Endothelial cell of umbilical vein (primary cell): Measurements from ENCODE around the gene MARF1. TPM values are rescaled to one million over a fixed set of nuclear protein-coding genes. Genes with fewer than 3 reads are reported as not detected.

Experiments
- BruUV-seq: library from RNA; stranded (reverse); fragments of 400-500 nt; replicated peaks from 2 replicates; lab custom pipeline; 2021; lab: Mats Ljungman, UMichigan
- CTCF ChIA-PET: fragments of 300-600, 350-600 bp; sonication (Branson Sonifier 250); formaldehyde crosslinking; loops from one replicate; lab custom pipeline; 2021; ENCODE audit warnings: antibody characterized with exemption, inconsistent platforms; lab: Charles Lee
- POLR2A ChIA-PET: fragments of 300-600, 350-600 bp; sonication (Branson Sonifier 250); formaldehyde crosslinking; loops from one replicate; lab custom pipeline; 2021; ENCODE audit warnings: antibody characterized with exemption, inconsistent platforms; lab: Charles Lee
- DNase-seq: peaks from one replicate; pipeline ENCODE4 v3.0.0-alpha.2; 2011; ENCODE audit warnings: low read depth, low spot score
- FAIRE-seq: peaks from 2 replicates; lab custom pipeline; 2011; peaks lifted over from hg19 to GRCh38; lab: Jason Lieb, UNC
- H2AFZ ChIP-seq: 2 replicates; pipeline ENCODE4 v1.6.0; 2012; ENCODE audit warnings: low read depth, low read length, control low read depth, inconsistent platforms
- H3K27ac ChIP-seq: 2 replicates; pipeline ENCODE4 v1.5.1; 2011; ENCODE audit warnings: low read depth, mild to moderate bottlenecking, control low read depth, low read length, moderate library complexity; ENCODE audit not compliant: insufficient read depth
- H3K27me3 ChIP-seq, 2 experiments: 2 replicates each; pipeline versions ENCODE4 v1.6.0 to v1.6.1; 2011; ENCODE audit warnings: low read length in 2 of 2, mixed read lengths in 1 of 2; ENCODE audit not compliant: control insufficient read depth in 2 of 2, insufficient read depth in 2 of 2
- H3K36me3 ChIP-seq, 2 experiments: 2 replicates in 1 of 2; 3 replicates in 1 of 2; pipeline ENCODE4 v1.5.1; 2011; ENCODE audit warnings: low read length in 2 of 2, mild to moderate bottlenecking in 1 of 2, moderate library complexity in 1 of 2; ENCODE audit not compliant: control insufficient read depth in 2 of 2, insufficient read depth in 2 of 2; ENCODE audit errors: extremely low read depth in 1 of 2
- H3K4me1 ChIP-seq: 3 replicates; pipeline ENCODE4 v1.5.1; 2011; ENCODE audit warnings: mild to moderate bottlenecking, low read length; ENCODE audit not compliant: control insufficient read depth, insufficient read depth; ENCODE audit errors: extremely low read depth
- H3K4me2 ChIP-seq: 2 replicates; pipeline ENCODE4 v1.6.1; 2011; ENCODE audit warnings: low read length, control low read depth, mixed read lengths; ENCODE audit not compliant: insufficient read depth
- H3K4me3 ChIP-seq, 3 experiments: fragments of 200-600 bp in 1 of 3; sonication (generic), shearing (Covaris generic) in 1 of 3; replicated peaks in 1 of 3; 2 replicates each; pipeline ENCODE4 v1.5.1; 2011 to 2016; ENCODE audit warnings: control low read depth in 3 of 3, low read length in 3 of 3, mild to moderate bottlenecking in 2 of 3, inconsistent platforms in 1 of 3, low read depth in 1 of 3, moderate library complexity in 1 of 3; ENCODE audit not compliant: insufficient read depth in 1 of 3
- H3K79me2 ChIP-seq: 2 replicates; pipeline ENCODE4 v1.6.0; 2012; ENCODE audit warnings: low read length, inconsistent platforms; ENCODE audit not compliant: control insufficient read depth, insufficient read depth
- H3K9ac ChIP-seq: replicated peaks from 2 replicates; pipeline ENCODE3; 2011; ENCODE audit warnings: low read length, control low read depth; ENCODE audit not compliant: insufficient read depth; ENCODE audit errors: extremely low read depth
- H3K9me1 ChIP-seq: replicated peaks from 3 replicates; pipeline ENCODE4 v1.6.0; 2011; ENCODE audit warnings: mild to moderate bottlenecking, low read length; ENCODE audit not compliant: control insufficient read depth, insufficient read depth; ENCODE audit errors: extremely low read depth
- H3K9me3 ChIP-seq: replicated peaks from 2 replicates; pipeline ENCODE4 v1.5.1; 2012; ENCODE audit warnings: low read length, inconsistent platforms; ENCODE audit not compliant: control insufficient read depth, insufficient read depth
- H4K20me1 ChIP-seq: replicated peaks from 2 replicates; pipeline ENCODE3; 2011; ENCODE audit warnings: mild to moderate bottlenecking, low read length; ENCODE audit not compliant: control insufficient read depth, insufficient read depth; ENCODE audit errors: extremely low read depth
- CTCF ChIP-seq, 2 donors: IDR thresholded peaks; 1 replicate in 1 of 2; 2 replicates in 1 of 2; pipeline ENCODE4 v1.5.1; 2011; ENCODE audit warnings: low read length in 2 of 2, mild to moderate bottlenecking in 2 of 2, moderate library complexity in 2 of 2, control low read depth in 1 of 2, inconsistent platforms in 1 of 2, low read depth in 1 of 2; ENCODE audit not compliant: insufficient read depth in 1 of 2; ENCODE audit errors: extremely low read depth in 1 of 2
- JUN ChIP-seq: IDR thresholded peaks from 2 replicates; pipeline ENCODE4 v1.6.1; 2011; ENCODE audit warnings: borderline replicate concordance, low read depth; ENCODE audit not compliant: insufficient read length, insufficient read depth
- MAX ChIP-seq: IDR thresholded peaks from 2 replicates; pipeline ENCODE4 v1.6.1; 2011; ENCODE audit not compliant: insufficient read depth, insufficient read length
- POLR2A ChIP-seq: IDR thresholded peaks from 2 replicates; pipeline ENCODE4 v1.6.1; 2012; ENCODE audit warnings: low read depth, mild to moderate bottlenecking, control low read depth, low read length
- POLR2AphosphoS5 ChIP-seq: IDR thresholded peaks from 2 replicates; pipeline ENCODE4 v1.6.1; 2012; ENCODE audit warnings: low read depth, mild to moderate bottlenecking, control low read depth, low read length, moderate library complexity; ENCODE audit not compliant: insufficient read depth
- dilution Hi-C: fragments of 300-500 bp; cut with MboI; formaldehyde crosslinking; loops from one replicate; pipeline ENCODE4 v1.15.0; 2019; ENCODE audit warnings: low sequenced_read_pairs; ENCODE audit not compliant: extremely low pct_ligation_motif_present
- intact Hi-C: fragments of 100-400 bp; cut with micrococcal nuclease; formaldehyde crosslinking; loops from one replicate; pipeline ENCODE4 v1.10.0; 2022
- polyA plus RNA-seq, 4 experiments: library from polyadenylated mRNA; depleted of rRNA in 3 of 4; stranded (reverse) in 3 of 4; unstranded in 1 of 4; fragments of >200 nt; gene quantifications; 2 replicates each; pipeline versions ENCODE4 v1.2.1 to v1.2.3, GENCODE V29; 2011 to 2012; ENCODE audit warnings: missing spikeins in 1 of 4
- total RNA-seq: library from RNA; stranded (reverse); gene quantifications from 2 replicates; pipeline ENCODE4 v1.2.3, GENCODE V29; 2021

Gene MARF1
- total and polyA plus RNA-seq, 2 donors (not counting 3 experiments of a cell fraction or from before 2014, with no cell fraction given): 14.6 to 58.5 TPM

- Histone ChIP-seq H4K20me1 (no peaks in the 10 kb centered on the region), H3K79me2 (peaks cover 9% of the 10 kb centered on the region), H3K9me1 (no peaks in the 10 kb centered on the region), H3K9ac (no peak overlapping the region), H2AFZ (no peak overlapping the region), H3K4me3 (no peak overlapping the region), H3K4me1 (no peaks in the 10 kb centered on the region), H3K4me2 (no peak overlapping the region), H3K36me3 (peaks cover 12 to 21% of the 10 kb centered on the region in 2 experiments), H3K27ac (no peak overlapping the region), H3K9me3 (no peaks in the 10 kb centered on the region), H3K27me3 (no peaks in the 10 kb centered on the region)
- POLR2A ChIA-PET: no interaction called here
- CTCF ChIA-PET: interaction anchor here (1.0 to 1.8 kb wide), 3 partner anchors 46 to 85 kb away, joined by 3 to 4 read pairs (median 4); no protein-coding TSS in a partner anchor
- DNase-seq (no peak), FAIRE-seq (no peak)
- dilution Hi-C loops (no loop called here), intact Hi-C loops (no loop called here)
- BruUV-seq: no TSS peak
- TF ChIP-seq POLR2A (no peak), JUN (no peak), MAX (no peak), CTCF (IDR thresholded peaks at IDR 0.05; ENCODE audit: extremely low read depth in 1 of 2, insufficient read depth in 1 of 2, low read depth in 1 of 2, low read length in 2 of 2) (no peak), POLR2AphosphoS5 (no peak)
Observed at GRCh38 chr16:15635926-15636325, 7.0 kb downstream of the MARF1 start.
